ENCODE measurements around the gene PATE3. TPM values are rescaled to one million over a fixed set of nuclear protein-coding genes. Genes with fewer than 3 reads are reported as not detected.

Gene PATE3
- polyA plus RNA-seq, 1 of the 3 experiments (the other 2 are of a cell fraction), result not detected

DNA sequence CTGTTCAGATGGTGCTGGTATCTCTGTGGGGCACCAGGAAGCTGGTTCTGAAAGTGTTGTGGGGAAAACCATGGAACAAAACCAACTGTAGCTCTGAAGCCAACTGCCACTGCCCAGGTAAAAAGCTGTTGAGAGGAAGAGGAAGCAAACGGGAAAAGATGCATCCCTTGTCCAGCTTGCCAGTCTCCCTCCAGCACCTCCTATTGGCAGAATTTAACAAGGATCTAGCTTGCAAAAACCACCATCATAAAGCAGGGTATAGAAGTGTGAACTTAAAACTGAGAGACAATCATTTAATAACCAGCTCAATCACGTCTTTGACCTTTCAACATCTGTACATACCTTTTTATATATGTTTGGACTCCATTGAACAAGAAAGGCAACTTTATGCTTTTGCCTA is 37.3 kb upstream of the PATE3 start:
- Histone ChIP-seq H2AFZ (ENCODE audit: low read depth) (no peak overlapping the region), H3K27ac (ENCODE audit: low read depth in 2 of 2, low read length in 1 of 2) (no peak overlapping the region), H3K9ac (no peak overlapping the region), H3F3A (replicated peaks; ENCODE audit: insufficient read depth) (no peaks in the 10 kb centered on the region), H3K4me3 (ENCODE audit: low read depth in 2 of 2, low read length in 1 of 2) (no peak overlapping the region), H3K9me2 (no peaks in the 10 kb centered on the region), H3K4me1 (ENCODE audit: control insufficient read depth in 1 of 2, insufficient read depth in 2 of 2, low read depth in 1 of 2, low read length in 1 of 2) (no peaks in the 10 kb centered on the region), H4K20me1 (ENCODE audit: insufficient read depth) (no peaks in the 10 kb centered on the region), H3K9me3 (no peaks in the 10 kb centered on the region), H3K36me3 (replicated peaks in 1 of 2; ENCODE audit: control insufficient read depth in 1 of 2, insufficient read depth in 2 of 2, low read length in 1 of 2) (no peaks in the 10 kb centered on the region), H3K4me2 (no peak overlapping the region), H3K79me2 (ENCODE audit: insufficient read depth) (no peaks in the 10 kb centered on the region), H3K27me3 (ENCODE audit: insufficient read depth) (peaks cover 15% of the 10 kb centered on the region; the same call in 1 of the 2 replicates)
- no peak for DNase-seq
- CTCF ChIA-PET, result interaction anchor here (1.1 to 1.3 kb wide), 3 partner anchors 8 to 265 kb away, joined by 3 to 4 read pairs (median 3); no protein-coding TSS in a partner anchor
- POLR2A ChIA-PET, result no interaction called here
- TF ChIP-seq GABPA (IDR thresholded peaks at IDR 0.05; ENCODE audit: low read depth) (no peak), CHD2 (IDR thresholded peaks at IDR 0.05; ENCODE audit: low read length, partially characterized antibody) (no peak), SIN3A (IDR thresholded peaks at IDR 0.05; ENCODE audit: borderline replicate concordance, low read depth, low read length) (no peak), YY1 (IDR thresholded peaks at IDR 0.05; ENCODE audit: low read depth) (no peak), ELF1 (IDR thresholded peaks at IDR 0.05) (no peak), RAD21 (IDR thresholded peaks at IDR 0.05; ENCODE audit: low read length) (no peak)
- TF ChIP-seq, protein P1, sequence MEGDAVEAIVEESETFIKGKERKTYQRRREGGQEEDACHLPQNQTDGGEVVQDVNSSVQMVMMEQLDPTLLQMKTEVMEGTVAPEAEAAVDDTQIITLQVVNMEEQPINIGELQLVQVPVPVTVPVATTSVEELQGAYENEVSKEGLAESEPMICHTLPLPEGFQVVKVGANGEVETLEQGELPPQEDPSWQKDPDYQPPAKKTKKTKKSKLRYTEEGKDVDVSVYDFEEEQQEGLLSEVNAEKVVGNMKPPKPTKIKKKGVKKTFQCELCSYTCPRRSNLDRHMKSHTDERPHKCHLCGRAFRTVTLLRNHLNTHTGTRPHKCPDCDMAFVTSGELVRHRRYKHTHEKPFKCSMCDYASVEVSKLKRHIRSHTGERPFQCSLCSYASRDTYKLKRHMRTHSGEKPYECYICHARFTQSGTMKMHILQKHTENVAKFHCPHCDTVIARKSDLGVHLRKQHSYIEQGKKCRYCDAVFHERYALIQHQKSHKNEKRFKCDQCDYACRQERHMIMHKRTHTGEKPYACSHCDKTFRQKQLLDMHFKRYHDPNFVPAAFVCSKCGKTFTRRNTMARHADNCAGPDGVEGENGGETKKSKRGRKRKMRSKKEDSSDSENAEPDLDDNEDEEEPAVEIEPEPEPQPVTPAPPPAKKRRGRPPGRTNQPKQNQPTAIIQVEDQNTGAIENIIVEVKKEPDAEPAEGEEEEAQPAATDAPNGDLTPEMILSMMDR (IDR thresholded peaks at IDR 0.05), result no peak
- TF ChIP-seq, protein P2, sequence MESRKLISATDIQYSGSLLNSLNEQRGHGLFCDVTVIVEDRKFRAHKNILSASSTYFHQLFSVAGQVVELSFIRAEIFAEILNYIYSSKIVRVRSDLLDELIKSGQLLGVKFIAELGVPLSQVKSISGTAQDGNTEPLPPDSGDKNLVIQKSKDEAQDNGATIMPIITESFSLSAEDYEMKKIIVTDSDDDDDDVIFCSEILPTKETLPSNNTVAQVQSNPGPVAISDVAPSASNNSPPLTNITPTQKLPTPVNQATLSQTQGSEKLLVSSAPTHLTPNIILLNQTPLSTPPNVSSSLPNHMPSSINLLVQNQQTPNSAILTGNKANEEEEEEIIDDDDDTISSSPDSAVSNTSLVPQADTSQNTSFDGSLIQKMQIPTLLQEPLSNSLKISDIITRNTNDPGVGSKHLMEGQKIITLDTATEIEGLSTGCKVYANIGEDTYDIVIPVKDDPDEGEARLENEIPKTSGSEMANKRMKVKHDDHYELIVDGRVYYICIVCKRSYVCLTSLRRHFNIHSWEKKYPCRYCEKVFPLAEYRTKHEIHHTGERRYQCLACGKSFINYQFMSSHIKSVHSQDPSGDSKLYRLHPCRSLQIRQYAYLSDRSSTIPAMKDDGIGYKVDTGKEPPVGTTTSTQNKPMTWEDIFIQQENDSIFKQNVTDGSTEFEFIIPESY (IDR thresholded peaks at IDR 0.05; ENCODE audit: borderline replicate concordance, low read depth), result no peak
- 0% methylated on average over 2 of the region's 2 CpGs for WGBS (ENCODE audit: low lambda C conversion rate)

DNA sequence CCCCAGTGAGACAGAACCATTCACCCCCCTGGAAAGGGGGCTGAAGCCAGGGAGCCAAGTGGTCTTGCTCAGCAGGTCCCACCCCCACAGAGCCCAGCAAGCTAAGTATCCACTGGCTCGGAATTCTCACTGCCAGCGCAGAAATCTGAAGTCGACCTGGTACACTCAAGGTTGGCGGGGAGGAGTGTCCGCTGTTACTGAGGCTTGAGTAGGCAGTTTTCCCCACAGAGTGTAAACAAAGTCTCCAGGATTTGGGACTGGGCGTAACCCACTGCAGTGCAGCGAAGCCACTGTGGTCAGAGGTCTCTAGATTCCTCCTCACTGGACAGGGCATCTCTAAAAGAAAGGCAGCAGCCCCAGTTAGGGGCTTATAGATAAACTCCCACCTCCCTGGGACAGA is 31.9 kb upstream of the PATE3 start:
- WGBS (ENCODE audit: low lambda C conversion rate), result 26% methylated on average over 5 of the region's 7 CpGs
- H3K79me2 ChIP-seq (ENCODE audit: insufficient read depth), result no peaks in the 10 kb centered on the region
- DNase-seq, result no peak
- H2AFZ ChIP-seq (ENCODE audit: low read depth), result no peak overlapping the region
- no peak overlapping the region for H3K4me2 ChIP-seq
- H3K9ac ChIP-seq, result no peak overlapping the region
- H4K20me1 ChIP-seq (ENCODE audit: insufficient read depth), result no peaks in the 10 kb centered on the region
- no peak overlapping the region for H3K4me3 ChIP-seq (ENCODE audit: low read depth in 2 of 2, low read length in 1 of 2)
- TF ChIP-seq JUND (IDR thresholded peaks at IDR 0.05), result no peak
- TF ChIP-seq, protein P3, sequence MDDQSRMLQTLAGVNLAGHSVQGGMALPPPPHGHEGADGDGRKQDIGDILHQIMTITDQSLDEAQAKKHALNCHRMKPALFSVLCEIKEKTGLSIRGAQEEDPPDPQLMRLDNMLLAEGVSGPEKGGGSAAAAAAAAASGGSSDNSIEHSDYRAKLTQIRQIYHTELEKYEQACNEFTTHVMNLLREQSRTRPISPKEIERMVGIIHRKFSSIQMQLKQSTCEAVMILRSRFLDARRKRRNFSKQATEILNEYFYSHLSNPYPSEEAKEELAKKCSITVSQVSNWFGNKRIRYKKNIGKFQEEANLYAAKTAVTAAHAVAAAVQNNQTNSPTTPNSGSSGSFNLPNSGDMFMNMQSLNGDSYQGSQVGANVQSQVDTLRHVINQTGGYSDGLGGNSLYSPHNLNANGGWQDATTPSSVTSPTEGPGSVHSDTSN (IDR thresholded peaks at IDR 0.05), result no peak
- TF ChIP-seq RCOR1 (IDR thresholded peaks at IDR 0.05; ENCODE audit: low read length), result no peak
- TF ChIP-seq RXRA (IDR thresholded peaks at IDR 0.05; ENCODE audit: borderline replicate concordance, low read depth), result no peak
- no peak for TF ChIP-seq RFX5 (IDR thresholded peaks at IDR 0.05; ENCODE audit: low read length)
- no peak for TF ChIP-seq GATA2 (CRISPR knock-in tag; IDR thresholded peaks at IDR 0.05)
- TF ChIP-seq, protein P4, sequence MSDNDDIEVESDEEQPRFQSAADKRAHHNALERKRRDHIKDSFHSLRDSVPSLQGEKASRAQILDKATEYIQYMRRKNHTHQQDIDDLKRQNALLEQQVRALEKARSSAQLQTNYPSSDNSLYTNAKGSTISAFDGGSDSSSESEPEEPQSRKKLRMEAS (IDR thresholded peaks at IDR 0.05; ENCODE audit: low read depth), result no peak
- H3K27me3 ChIP-seq (ENCODE audit: insufficient read depth), result no peaks in the 10 kb centered on the region; the same call in 1 of the 2 replicates
- no peaks in the 10 kb centered on the region for H3K36me3 ChIP-seq (replicated peaks in 1 of 2; ENCODE audit: control insufficient read depth in 1 of 2, insufficient read depth in 2 of 2, low read length in 1 of 2)
- POLR2A ChIA-PET, result no interaction called here
- CTCF ChIA-PET, result no interaction called here
- no peaks in the 10 kb centered on the region for H3K9me2 ChIP-seq
- H3F3A ChIP-seq (replicated peaks; ENCODE audit: insufficient read depth), result no peaks in the 10 kb centered on the region
- no peak overlapping the region for H3K27ac ChIP-seq (ENCODE audit: low read depth in 2 of 2, low read length in 1 of 2)
- no peaks in the 10 kb centered on the region for H3K9me3 ChIP-seq
- no peaks in the 10 kb centered on the region for H3K4me1 ChIP-seq (ENCODE audit: control insufficient read depth in 1 of 2, insufficient read depth in 2 of 2, low read depth in 1 of 2, low read length in 1 of 2)

Data from SK-N-SH (cell line).